Activated naive CD4-positive, alpha-beta T cell treated with anti-CD3 and anti-CD28 coated beads, Interleukin-2, amount 50 U/mL, for 72 hours (primary cell): Measurements from ENCODE around the gene HLA-DRB1. TPM values are rescaled to one million over a fixed set of nuclear protein-coding genes. Genes with fewer than 3 reads are reported as not detected.
"Not testable (repeated sequence)": the region's sequence is repeated elsewhere in the genome, so short reads cannot be mapped to it uniquely, and the experiment has no call there.

Experiments used
- ATAC-seq, 2 donors: fragments of 150-1000 bp; cut with Tn5 transposase; 2 replicates each; pipeline ENCODE4 v1.10.0; 2021; ENCODE audit warnings: mild to moderate bottlenecking in 2 of 2, moderate library complexity in 2 of 2
- DNase-seq, 2 donors: peaks; one replicate each; pipeline ENCODE4 v3.0.0; 2021 to 2022; ENCODE audit warnings: low spot score in 2 of 2
- H3K27ac Mint-ChIP-seq, 2 donors: one replicate each; pipeline ENCODE4 v1.8.0; 2022; ENCODE audit warnings: mild to moderate bottlenecking in 2 of 2, mixed read lengths in 2 of 2
- H3K36me3 Mint-ChIP-seq, 2 donors: one replicate each; pipeline ENCODE4 v1.8.0; 2022; ENCODE audit warnings: mixed read lengths in 2 of 2
- H3K9me3 Mint-ChIP-seq, 2 donors: one replicate each; pipeline ENCODE4 v1.8.0; 2022; ENCODE audit warnings: mixed read lengths in 2 of 2
- total RNA-seq, 2 donors: library from RNA; stranded (reverse); gene quantifications; one replicate each; pipeline ENCODE4 v1.2.3, GENCODE V29; 2022

Gene HLA-DRB1
- total RNA-seq, 2 donors from 2014 or later = 4.4 to 9.5 TPM

GRCh38 chr6:32581315-32582095 lies 8.1 kb downstream of the HLA-DRB1 start:
- H3K9me3 Mint-ChIP-seq = no peaks in the 10 kb centered on the region
- DNase-seq (no peak), ATAC-seq (no peak)
- H3K27ac Mint-ChIP-seq = no peak overlapping the region
- no peaks in the 10 kb centered on the region for H3K36me3 Mint-ChIP-seq

GRCh38 chr6:32580593-32580992 lies 9.1 kb downstream of the HLA-DRB1 start:
- Mint-ChIP-seq H3K9me3 (no peaks in the 10 kb centered on the region), H3K27ac (no peak overlapping the region), H3K36me3 (no peaks in the 10 kb centered on the region)
- no peak for ATAC-seq
- no peak for DNase-seq

- Mint-ChIP-seq H3K36me3 (no peaks in the 10 kb centered on the region), H3K27ac (no peak overlapping the region), H3K9me3 (no peaks in the 10 kb centered on the region)
- DNase-seq = no peak
- ATAC-seq = no peak
Observed at GRCh38 chr6:32578962-32579361, 10.7 kb downstream of the HLA-DRB1 start.

GRCh38 chr6:32577493-32577892 lies 12.2 kb downstream of the HLA-DRB1 start:
- not testable (repeated sequence) for H3K9me3 Mint-ChIP-seq, H3K27ac Mint-ChIP-seq, ATAC-seq, DNase-seq, H3K36me3 Mint-ChIP-seq

- no peak for ATAC-seq
Observed at GRCh38 chr6:32576250-32576649, 13.4 kb downstream of the HLA-DRB1 start.

GRCh38 chr6:32570363-32570905 lies 19.2 kb downstream of the HLA-DRB1 start:
- H3K36me3 Mint-ChIP-seq = no peaks in the 10 kb centered on the region
- H3K27ac Mint-ChIP-seq = no peak overlapping the region
- ATAC-seq = no peak
- DNase-seq = no peak
- H3K9me3 Mint-ChIP-seq = no peaks in the 10 kb centered on the region

More at GRCh38 chr6:32576250-32576649, 13.4 kb downstream of the HLA-DRB1 start:
- Mint-ChIP-seq H3K36me3 (no peaks in the 10 kb centered on the region), H3K27ac (no peak overlapping the region), H3K9me3 (no peaks in the 10 kb centered on the region)
- no peak for DNase-seq

- no peaks in the 10 kb centered on the region for H3K9me3 Mint-ChIP-seq
- no peak overlapping the region for H3K27ac Mint-ChIP-seq
- ATAC-seq = no peak
- H3K36me3 Mint-ChIP-seq = no peaks in the 10 kb centered on the region
- DNase-seq = no peak
Observed at GRCh38 chr6:32568561-32568960, 21.1 kb downstream of the HLA-DRB1 start.

- Mint-ChIP-seq H3K9me3 (no peaks in the 10 kb centered on the region), H3K27ac (no peak overlapping the region), H3K36me3 (no peaks in the 10 kb centered on the region)
- no peak for DNase-seq
- ATAC-seq = no peak
Observed at GRCh38 chr6:32566957-32567356, 22.7 kb downstream of the HLA-DRB1 start.

GRCh38 chr6:32565511-32565910 lies 24.1 kb downstream of the HLA-DRB1 start:
- Mint-ChIP-seq H3K36me3 (no peaks in the 10 kb centered on the region), H3K9me3 (no peaks in the 10 kb centered on the region), H3K27ac (no peak overlapping the region)
- DNase-seq (no peak), ATAC-seq (no peak)

- ATAC-seq (no peak), DNase-seq (no peak)
- H3K36me3 Mint-ChIP-seq = no peaks in the 10 kb centered on the region
- no peak overlapping the region for H3K27ac Mint-ChIP-seq
- no peaks in the 10 kb centered on the region for H3K9me3 Mint-ChIP-seq
Observed at GRCh38 chr6:32562940-32563339, 26.7 kb downstream of the HLA-DRB1 start.

GRCh38 chr6:32559747-32560146 lies 29.9 kb downstream of the HLA-DRB1 start:
- no peak for ATAC-seq
- H3K9me3 Mint-ChIP-seq = no peaks in the 10 kb centered on the region
- H3K36me3 Mint-ChIP-seq = no peaks in the 10 kb centered on the region
- no peak for DNase-seq
- no peak overlapping the region for H3K27ac Mint-ChIP-seq

- DNase-seq = no peak
- no peak for ATAC-seq
- Mint-ChIP-seq H3K27ac (no peak overlapping the region), H3K36me3 (no peaks in the 10 kb centered on the region), H3K9me3 (no peaks in the 10 kb centered on the region)
Observed at GRCh38 chr6:32558426-32559057, 31.1 kb downstream of the HLA-DRB1 start.

GRCh38 chr6:32554116-32554965 lies 35.3 kb downstream of the HLA-DRB1 start:
- H3K9me3 Mint-ChIP-seq = no peaks in the 10 kb centered on the region
- no peak overlapping the region for H3K27ac Mint-ChIP-seq
- no peak for ATAC-seq
- DNase-seq = no peak
- H3K36me3 Mint-ChIP-seq = no peaks in the 10 kb centered on the region

GRCh38 chr6:32553037-32553742 lies 36.5 kb downstream of the HLA-DRB1 start:
- ATAC-seq = no peak
- no peak overlapping the region for H3K27ac Mint-ChIP-seq
- no peak for DNase-seq
- H3K9me3 Mint-ChIP-seq = no peaks in the 10 kb centered on the region
- no peaks in the 10 kb centered on the region for H3K36me3 Mint-ChIP-seq

GRCh38 chr6:32551410-32551809 lies 38.2 kb downstream of the HLA-DRB1 start:
- ATAC-seq = no peak
- DNase-seq = no peak
- Mint-ChIP-seq H3K27ac (no peak overlapping the region), H3K36me3 (no peaks in the 10 kb centered on the region), H3K9me3 (no peaks in the 10 kb centered on the region)

GRCh38 chr6:32539839-32540238 lies 49.8 kb downstream of the HLA-DRB1 start:
- Mint-ChIP-seq H3K27ac (no peak overlapping the region), H3K36me3 (no peaks in the 10 kb centered on the region), H3K9me3 (no peaks in the 10 kb centered on the region)
- DNase-seq = no peak
- ATAC-seq = no peak
